GM12878 (cell line): ENCODE results near the gene PRKCZ. TPM values are rescaled to one million over a fixed set of nuclear protein-coding genes. Genes with fewer than 3 reads are reported as not detected.

Source experiments
- ATAC-seq: fragments of 200-7000 bp; cut with Tn5 transposase; 3 replicates; pipeline ENCODE4 v1.9.1; 2020; ENCODE audit warnings: mild to moderate bottlenecking, moderate library complexity
- BruUV-seq: library from RNA; stranded (reverse); fragments of 400-500 nt; replicated peaks from 2 replicates; lab custom pipeline; 2021; lab: Mats Ljungman, UMichigan
- CTCF ChIA-PET: fragments of 300-600 bp; sonication (Branson Sonifier 250); formaldehyde crosslinking; extraction: SDS; loops from one replicate; lab custom pipeline; 2021; ENCODE audit warnings: inconsistent platforms; lab: Yijun Ruan, JAX
- POLR2A ChIA-PET: fragments of 350-600 bp; formaldehyde crosslinking; extraction: SDS; loops from one replicate; lab custom pipeline; 2021; ENCODE audit warnings: inconsistent platforms; lab: Charles Lee
- RAD21 ChIA-PET: fragments of 300-600 bp; sonication (Branson Sonifier 250); formaldehyde crosslinking; loops from one replicate; lab custom pipeline; 2023; ENCODE audit warnings: antibody characterized with exemption; ENCODE audit not compliant: unreplicated experiment; lab: Charles Lee
- SMC1A ChIA-PET: fragments of 300-600 bp; sonication (Branson Sonifier 250); formaldehyde crosslinking; loops from one replicate; lab custom pipeline; 2023; ENCODE audit not compliant: unreplicated experiment, uncharacterized antibody; lab: Charles Lee
- DNase-seq: peaks from one replicate; pipeline ENCODE4 v3.0.0-alpha.2; 2011; ENCODE audit warnings: low read depth, low spot score
- FAIRE-seq: peaks from 3 replicates; lab custom pipeline; 2011; peaks lifted over from hg19 to GRCh38; lab: Jason Lieb, UNC
- H2AFZ ChIP-seq: 2 replicates; pipeline ENCODE4 v1.6.0; 2011; ENCODE audit warnings: low read depth, low read length, control low read depth; ENCODE audit not compliant: control insufficient read depth
- H3K27ac ChIP-seq: 2 replicates; pipeline ENCODE4 v1.5.1; 2011; ENCODE audit warnings: control low read depth; ENCODE audit not compliant: control insufficient read depth, insufficient read depth
- H3K27me3 ChIP-seq, 2 experiments: replicated peaks in 1 of 2; 2 replicates each; pipeline versions ENCODE4 v1.6.0 to v1.6.1; 2011; ENCODE audit warnings: low read length in 1 of 2; ENCODE audit not compliant: control insufficient read depth in 2 of 2, insufficient read depth in 2 of 2
- H3K36me3 ChIP-seq, 2 experiments: 2 replicates each; pipeline ENCODE4 v1.5.1; 2011; ENCODE audit warnings: low read length in 1 of 2; ENCODE audit not compliant: control insufficient read depth in 2 of 2, insufficient read depth in 2 of 2
- H3K4me1 ChIP-seq: 2 replicates; pipeline ENCODE4 v1.6.1; 2011; ENCODE audit warnings: mild to moderate bottlenecking, low read length, moderate library complexity, mixed read lengths; ENCODE audit not compliant: control insufficient read depth, insufficient read depth
- H3K4me2 ChIP-seq: 2 replicates; pipeline ENCODE4 v1.6.0; 2011; ENCODE audit warnings: control low read depth; ENCODE audit not compliant: control insufficient read depth, insufficient read depth
- H3K4me3 ChIP-seq: fragments of 200-600 bp; sonication (generic); 2 replicates; pipeline ENCODE4 v1.5.1; 2016
- H3K79me2 ChIP-seq: 2 replicates; pipeline ENCODE4 v1.6.0; 2011; ENCODE audit warnings: low read length; ENCODE audit not compliant: control insufficient read depth, insufficient read depth
- H3K9ac ChIP-seq: 2 replicates; pipeline ENCODE4 v1.8.0; 2011; ENCODE audit warnings: low read length, control low read depth, mixed read lengths; ENCODE audit not compliant: control insufficient read depth, insufficient read depth
- H3K9me3 ChIP-seq: replicated peaks from 3 replicates; pipeline ENCODE4 v1.5.1; 2011; ENCODE audit warnings: mild to moderate bottlenecking, low read length; ENCODE audit not compliant: control insufficient read depth, insufficient read depth
- H4K20me1 ChIP-seq: 2 replicates; pipeline ENCODE4 v1.6.0; 2011; ENCODE audit not compliant: control insufficient read depth, insufficient read depth
- EGR1 ChIP-seq, 2 experiments: IDR thresholded peaks; 1 replicate in 1 of 2; 2 replicates in 1 of 2; pipeline ENCODE4 v1.6.1; 2011 to 2012; ENCODE audit warnings: low read depth in 2 of 2, low read length in 2 of 2, borderline replicate concordance in 1 of 2, mild to moderate bottlenecking in 1 of 2, moderate library complexity in 1 of 2
- RAD51 ChIP-seq: fragments of 450-650 bp; IDR thresholded peaks from 2 replicates; pipeline ENCODE4 v1.6.1; 2016; ENCODE audit warnings: moderate library complexity, mild to moderate bottlenecking, inconsistent platforms
- REST ChIP-seq: IDR thresholded peaks from 2 replicates; pipeline ENCODE4 v1.6.1; 2012; ENCODE audit warnings: mild to moderate bottlenecking, low read depth, low read length
- SMC3 ChIP-seq: IDR thresholded peaks from 2 replicates; pipeline ENCODE4 v1.6.1; 2011; ENCODE audit warnings: low read length, improper control_type of control experiment, borderline replicate concordance
- TAF1 ChIP-seq: IDR thresholded peaks from 2 replicates; pipeline ENCODE4 v1.6.1; 2011; ENCODE audit warnings: mild to moderate bottlenecking, low read depth, low read length, borderline replicate concordance
- WGBS: methylation state at CpG from one replicate; pipeline ENCODE4 v1.1.6; 2016; ENCODE audit warnings: low lambda C conversion rate; ENCODE audit not compliant: insufficient replicate concordance, insufficient coverage; ENCODE audit errors: missing lambda C conversion rate; 5-methylcytosine and 5-hydroxymethylcytosine counted together
- in situ Hi-C: fragments of 300-500 bp; cut with MboI; formaldehyde crosslinking; loops from 9 replicates; pipeline ENCODE4 v1.14.3; 2018; ENCODE audit warnings: mixed read lengths
- intact Hi-C: fragments of 100-400 bp; cut with micrococcal nuclease; formaldehyde crosslinking; loops from one replicate; pipeline ENCODE4 v1.14.2; 2022; ENCODE audit not compliant: unreplicated experiment
- polyA plus RNA-seq, 11 experiments: library from polyadenylated mRNA; depleted of rRNA in 4 of 11; unstranded in 6 of 11; stranded (reverse) in 5 of 11; fragments of >200 nt; fragmentation: Nextera tagmentation in 4 of 11; fragmentation: Illumina TruSeq in 1 of 11; extraction: Ambion mirVana in 4 of 11; extraction: Trizol in 1 of 11; gene quantifications; 1 replicate in 1 of 11; 2 replicates in 10 of 11; pipeline versions ENCODE4 v1.2.1 to v1.2.3, GENCODE V29; 2011 to 2016; ENCODE audit warnings: inconsistent platforms in 2 of 11, missing spikeins in 2 of 11, low read depth in 1 of 11
- total RNA-seq, 4 experiments: library from RNA; depleted of rRNA in 3 of 4; stranded (reverse); fragments of >200 nt in 3 of 4; fragmentation: Illumina TruSeq in 1 of 4; extraction: Trizol in 1 of 4; gene quantifications; 2 replicates each; pipeline versions ENCODE4 v1.2.1 to v1.2.3, GENCODE V29; 2013 to 2021

Gene PRKCZ
- total and polyA plus RNA-seq, 10 of the 15 experiments (the other 5 are each of a cell fraction or from before 2014, with no cell fraction given) = 0.05 to 1.9 (median 0.64) TPM; not detected in 1

DNA sequence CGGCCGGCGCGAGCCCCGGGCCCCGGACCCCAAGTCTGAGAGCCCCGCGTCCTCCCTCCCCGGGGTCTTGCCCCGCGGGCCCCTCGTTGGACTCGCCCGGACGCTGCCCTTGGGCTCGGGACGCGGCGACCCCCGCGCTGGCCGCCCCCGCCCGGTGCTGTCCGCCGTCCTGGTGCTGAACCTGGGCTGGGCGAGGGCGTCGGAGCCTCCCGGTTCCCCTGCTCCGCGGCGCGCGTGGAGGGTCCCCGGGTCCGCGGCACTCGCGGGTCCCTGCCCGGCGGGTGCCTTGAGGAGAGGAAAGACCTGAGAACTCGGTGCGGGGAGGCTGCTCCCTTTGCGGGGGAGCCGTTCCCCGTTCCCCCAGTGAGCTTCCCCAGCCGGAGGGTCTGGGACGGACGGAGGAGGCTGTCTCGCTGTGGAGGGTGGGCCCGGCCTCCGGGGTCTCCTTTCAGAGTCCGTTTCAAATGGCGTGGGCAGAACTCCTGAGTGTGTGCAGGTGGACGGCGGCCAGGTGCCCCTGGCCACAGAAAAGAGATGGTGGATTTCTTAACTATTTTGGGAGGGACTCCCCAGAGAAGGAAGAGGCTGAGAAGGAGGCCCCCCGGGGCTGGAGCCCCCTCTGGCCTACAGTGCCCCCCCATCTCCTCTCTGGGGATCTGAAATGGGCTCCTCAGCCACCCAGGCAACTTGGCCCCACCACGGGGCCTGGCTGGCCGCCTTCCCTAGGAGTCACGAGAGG, 30.5 kb upstream of the PRKCZ start:
- DNase-seq (no peak), ATAC-seq (no peak), FAIRE-seq (no peak)
- Histone ChIP-seq H2AFZ (no peak overlapping the region), H3K4me3 (no peak overlapping the region), H3K27ac (no peak overlapping the region), H3K4me2 (no peak overlapping the region), H3K9me3 (no peaks in the 10 kb centered on the region), H3K4me1 (no peaks in the 10 kb centered on the region), H3K27me3 (peaks cover 3 to 5% of the 10 kb centered on the region in 2 experiments; a peak in 2 of 4 replicates), H3K9ac (no peak overlapping the region), H4K20me1 (no peaks in the 10 kb centered on the region), H3K36me3 (no peaks in the 10 kb centered on the region), H3K79me2 (no peaks in the 10 kb centered on the region)
- TF ChIP-seq REST (peak; percentile 66), EGR1 (IDR thresholded peaks at IDR 0.05; ENCODE audit: borderline replicate concordance in 1 of 2, low read depth in 2 of 2, low read length in 2 of 2) (0 out of 3 replicates have a peak, but pooled peaks of 1 of the 2 experiments have one; percentile 19), TAF1 (no peak), RAD51 (no peak), SMC3 (no peak)
- 42% methylated on average over 43 of the region's 61 CpGs for WGBS
- BruUV-seq = no TSS peak
- ChIA-PET POLR2A (no interaction called here), RAD21 (no interaction called here), CTCF (no interaction called here), SMC1A (no interaction called here)
- intact Hi-C loops = no loop called here
- in situ Hi-C loops = no loop called here
